Hepatocyte (in vitro differentiated cells): ENCODE measurements around the gene CA7. TPM values are rescaled to one million over a fixed set of nuclear protein-coding genes. Genes with fewer than 3 reads are reported as not detected.

Experiments used
- DNase-seq: peaks from one replicate; pipeline ENCODE4 v3.0.0-alpha.2; 2016; ENCODE audit warnings: low spot score
- H2AFZ ChIP-seq: fragments of 200-600 bp; sonication (generic); 2 replicates; pipeline ENCODE4 v1.6.0; 2016; ENCODE audit warnings: antibody characterized with exemption, mild to moderate bottlenecking
- H3K27ac ChIP-seq: fragments of 200-600 bp; sonication (generic); 2 replicates; pipeline ENCODE4 v1.5.1; 2016; ENCODE audit warnings: mild to moderate bottlenecking
- H3K27me3 ChIP-seq: fragments of 200-600 bp; sonication (generic); 2 replicates; pipeline ENCODE4 v1.6.1; 2016
- H3K36me3 ChIP-seq: fragments of 200-600 bp; sonication (generic); replicated peaks from 2 replicates; pipeline ENCODE4 v1.5.1; 2016; ENCODE audit warnings: low read depth; ENCODE audit not compliant: insufficient read depth
- H3K4me1 ChIP-seq: fragments of 200-600 bp; sonication (generic); 2 replicates; pipeline ENCODE4 v1.5.1; 2016; ENCODE audit warnings: mild to moderate bottlenecking, moderate library complexity; ENCODE audit not compliant: insufficient read depth
- H3K4me2 ChIP-seq: fragments of 200-600 bp; sonication (generic); 2 replicates; pipeline ENCODE4 v1.6.0; 2016
- H3K4me3 ChIP-seq: fragments of 200-600 bp; sonication (generic); 2 replicates; pipeline ENCODE4 v1.5.1; 2016; ENCODE audit warnings: mild to moderate bottlenecking
- H3K79me2 ChIP-seq: fragments of 200-600 bp; sonication (generic); 2 replicates; pipeline ENCODE4 v1.6.0; 2017; ENCODE audit warnings: mild to moderate bottlenecking
- H3K9me2 ChIP-seq: fragments of 200-600 bp; sonication (generic); replicated peaks from 2 replicates; pipeline ENCODE4 v1.6.0; 2017; ENCODE audit warnings: mild to moderate bottlenecking; ENCODE audit not compliant: insufficient read depth
- H3K9me3 ChIP-seq: fragments of 200-600 bp; sonication (generic); 2 replicates; pipeline ENCODE4 v1.5.1; 2016; ENCODE audit warnings: low read depth, mild to moderate bottlenecking
- H4K20me1 ChIP-seq: fragments of 200-600 bp; sonication (generic); 2 replicates; pipeline ENCODE4 v1.6.0; 2016; ENCODE audit warnings: mild to moderate bottlenecking; ENCODE audit not compliant: insufficient read depth, poor library complexity, severe bottlenecking
- EZH2 ChIP-seq: fragments of 200-600 bp; sonication (generic); IDR thresholded peaks from 2 replicates; pipeline ENCODE4 v1.6.1; 2016; ENCODE audit warnings: antibody characterized with exemption, mild to moderate bottlenecking, borderline replicate concordance
- EZH2phosphoT487 ChIP-seq: fragments of 200-600 bp; sonication (generic); IDR thresholded peaks from one replicate; pipeline ENCODE4 v1.6.1; 2018; ENCODE audit warnings: antibody characterized with exemption, mild to moderate bottlenecking, low read depth, moderate library complexity; ENCODE audit not compliant: unreplicated experiment, severe bottlenecking
- WGBS: methylation state at CpG from one replicate; pipeline ENCODE4 v1.1.6; 2016; ENCODE audit warnings: low lambda C conversion rate; ENCODE audit errors: missing lambda C conversion rate; 5-methylcytosine and 5-hydroxymethylcytosine counted together
- polyA plus RNA-seq: library from polyadenylated mRNA; unstranded; fragments of >200 nt; fragmentation: Nextera tagmentation; extraction: Ambion mirVana; gene quantifications from 2 replicates; pipeline ENCODE4 v1.2.1, GENCODE V29; 2016
- total RNA-seq: library from RNA; depleted of rRNA; stranded (reverse); fragments of >200 nt; gene quantifications from 2 replicates; pipeline ENCODE4 v1.2.3, GENCODE V29; 2014
- TF ChIP-seq, protein P1 (sequence below): fragments of 200-600 bp; sonication (generic); IDR thresholded peaks from 2 replicates; pipeline ENCODE4 v1.5.1; 2016; ENCODE audit warnings: antibody characterized with exemption, mild to moderate bottlenecking; ENCODE audit not compliant: poor library complexity

The CA7 gene
- total and polyA plus RNA-seq, 2 experiments from 2014 or later: 0.25 to 2.5 TPM

DNA sequence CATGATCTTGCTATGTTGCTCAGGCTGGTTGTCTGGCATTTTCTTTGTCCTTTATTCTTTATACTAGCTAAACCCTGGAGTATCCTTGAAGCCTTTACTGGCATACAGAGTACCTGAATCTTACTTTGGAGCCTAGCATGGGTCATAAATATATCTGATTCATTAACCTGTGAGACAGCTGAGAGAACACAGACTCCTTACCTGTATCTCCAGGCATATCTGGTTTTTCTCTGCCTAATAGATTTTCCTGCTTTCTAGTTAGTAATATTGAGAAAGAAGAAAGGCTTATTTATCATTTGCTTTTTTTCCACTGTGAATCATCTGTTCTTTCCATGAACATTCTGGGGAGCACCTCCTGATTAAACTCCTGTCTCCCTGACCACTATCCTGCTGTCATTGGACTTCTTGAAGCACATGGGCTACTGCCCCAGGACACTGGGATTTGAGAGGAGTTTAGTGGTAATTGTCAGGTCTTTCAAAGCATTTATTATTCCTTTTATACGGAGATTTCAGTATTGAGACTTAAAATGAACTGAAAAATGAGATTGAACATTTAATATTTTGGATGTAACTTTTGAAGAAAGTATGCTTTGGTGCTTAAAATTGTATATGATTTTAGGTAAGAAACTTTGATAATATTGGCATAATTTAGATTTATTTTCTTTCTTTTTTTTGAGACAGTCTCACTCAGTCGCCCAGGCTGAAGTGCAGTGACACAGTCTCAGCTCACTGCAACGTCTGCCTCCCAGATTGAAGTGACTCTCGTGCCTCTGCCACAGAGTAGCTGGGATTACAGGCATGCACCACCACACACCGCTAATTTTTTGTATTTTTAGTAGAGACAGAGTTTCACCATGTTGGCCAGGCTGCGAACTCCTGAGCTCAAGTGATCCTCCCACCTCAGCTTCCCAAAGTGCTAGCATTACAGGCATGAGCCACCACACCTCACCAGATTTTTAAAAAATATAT, 44.7 kb downstream of the CA7 start:
- Histone ChIP-seq H3K27ac (no peak overlapping the region), H3K36me3 (no peaks in the 10 kb centered on the region), H4K20me1 (no peaks in the 10 kb centered on the region), H3K4me1 (no peaks in the 10 kb centered on the region), H3K4me3 (no peak overlapping the region), H3K9me3 (no peaks in the 10 kb centered on the region), H3K27me3 (no peaks in the 10 kb centered on the region), H3K9me2 (no peaks in the 10 kb centered on the region), H2AFZ (no peak overlapping the region), H3K4me2 (no peak overlapping the region), H3K79me2 (peaks cover 8% of the 10 kb centered on the region)
- no peak for DNase-seq
- 91% methylated on average over 6 of the region's 6 CpGs for WGBS
- TF ChIP-seq, protein P1, sequence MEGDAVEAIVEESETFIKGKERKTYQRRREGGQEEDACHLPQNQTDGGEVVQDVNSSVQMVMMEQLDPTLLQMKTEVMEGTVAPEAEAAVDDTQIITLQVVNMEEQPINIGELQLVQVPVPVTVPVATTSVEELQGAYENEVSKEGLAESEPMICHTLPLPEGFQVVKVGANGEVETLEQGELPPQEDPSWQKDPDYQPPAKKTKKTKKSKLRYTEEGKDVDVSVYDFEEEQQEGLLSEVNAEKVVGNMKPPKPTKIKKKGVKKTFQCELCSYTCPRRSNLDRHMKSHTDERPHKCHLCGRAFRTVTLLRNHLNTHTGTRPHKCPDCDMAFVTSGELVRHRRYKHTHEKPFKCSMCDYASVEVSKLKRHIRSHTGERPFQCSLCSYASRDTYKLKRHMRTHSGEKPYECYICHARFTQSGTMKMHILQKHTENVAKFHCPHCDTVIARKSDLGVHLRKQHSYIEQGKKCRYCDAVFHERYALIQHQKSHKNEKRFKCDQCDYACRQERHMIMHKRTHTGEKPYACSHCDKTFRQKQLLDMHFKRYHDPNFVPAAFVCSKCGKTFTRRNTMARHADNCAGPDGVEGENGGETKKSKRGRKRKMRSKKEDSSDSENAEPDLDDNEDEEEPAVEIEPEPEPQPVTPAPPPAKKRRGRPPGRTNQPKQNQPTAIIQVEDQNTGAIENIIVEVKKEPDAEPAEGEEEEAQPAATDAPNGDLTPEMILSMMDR: no peak
- TF ChIP-seq EZH2 (no peak), EZH2phosphoT487 (no peak)

GRCh38 chr16:66889622-66890021, 45.4 kb downstream of the CA7 start:
- H3K4me1 ChIP-seq: no peaks in the 10 kb centered on the region
- no peak for TF ChIP-seq EZH2phosphoT487
- TF ChIP-seq, protein P1: no peak
- TF ChIP-seq EZH2: no peak
- H4K20me1 ChIP-seq: no peaks in the 10 kb centered on the region
- H2AFZ ChIP-seq: no peak overlapping the region
- H3K9me2 ChIP-seq: no peaks in the 10 kb centered on the region
- H3K36me3 ChIP-seq: no peaks in the 10 kb centered on the region
- H3K4me3 ChIP-seq: no peak overlapping the region
- no peaks in the 10 kb centered on the region for H3K9me3 ChIP-seq
- no peak for DNase-seq
- H3K79me2 ChIP-seq: peaks cover 3% of the 10 kb centered on the region
- no peaks in the 10 kb centered on the region for H3K27me3 ChIP-seq
- no peak overlapping the region for H3K27ac ChIP-seq
- WGBS: 72% methylated on average over 4 of the region's 4 CpGs
- H3K4me2 ChIP-seq: no peak overlapping the region

DNA sequence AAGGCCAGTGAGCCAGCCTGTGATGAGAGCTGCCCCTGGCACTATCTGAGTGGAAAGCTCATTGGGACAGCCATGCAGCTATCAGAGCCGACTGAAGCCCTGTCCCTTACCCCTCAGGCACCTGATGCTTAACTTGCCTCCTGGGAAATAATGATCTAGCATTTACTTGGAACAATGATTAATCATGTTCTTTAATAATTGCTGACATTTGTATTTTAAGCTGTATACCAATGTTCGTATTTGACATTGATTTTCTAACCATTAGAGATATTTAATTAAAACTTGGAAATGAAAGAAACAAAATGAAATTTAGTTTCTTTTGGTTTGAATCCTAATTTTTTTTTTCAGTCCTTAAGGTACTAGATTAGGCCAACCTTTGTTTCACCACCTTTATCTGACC, 46.6 kb downstream of the CA7 start:
- no peak for DNase-seq
- H3K9me3 ChIP-seq: no peaks in the 10 kb centered on the region
- TF ChIP-seq, protein P1: no peak
- TF ChIP-seq EZH2 (no peak), EZH2phosphoT487 (no peak)
- H3K79me2 ChIP-seq: peaks cover 3% of the 10 kb centered on the region
- H3K9me2 ChIP-seq: no peaks in the 10 kb centered on the region
- H3K4me1 ChIP-seq: no peaks in the 10 kb centered on the region
- no peak overlapping the region for H3K4me2 ChIP-seq
- no peak overlapping the region for H2AFZ ChIP-seq
- 83% methylated on average over 2 of the region's 2 CpGs for WGBS
- no peaks in the 10 kb centered on the region for H3K27me3 ChIP-seq
- no peaks in the 10 kb centered on the region for H4K20me1 ChIP-seq
- no peak overlapping the region for H3K4me3 ChIP-seq
- no peaks in the 10 kb centered on the region for H3K36me3 ChIP-seq
- H3K27ac ChIP-seq: no peak overlapping the region
